Measurements from ENCODE around the gene RASEF. TPM values are rescaled to one million over a fixed set of nuclear protein-coding genes. Genes with fewer than 3 reads are reported as not detected.

RASEF gene
- total RNA-seq, 3 donors from 2014 or later (not counting 1 experiment from before 2014, with no cell fraction given): not detected

- no peak overlapping the region for H3K4me3 Mint-ChIP-seq
- no peak overlapping the region for H3K27ac ChIP-seq (ENCODE audit: low read length)
- ATAC-seq (no peak), DNase-seq (no peak)
- H3K27me3 Mint-ChIP-seq (ENCODE audit: low read depth in 2 of 2): no peaks in the 10 kb centered on the region
- no peaks in the 10 kb centered on the region for H3K4me1 Mint-ChIP-seq
- no peak overlapping the region for H3K27ac Mint-ChIP-seq
- intact Hi-C loops (cut with micrococcal nuclease): no loop called here
- H3K36me3 ChIP-seq (ENCODE audit: control insufficient read depth, insufficient read depth, low read length): no peaks in the 10 kb centered on the region
- no peak overlapping the region for H3K4me3 ChIP-seq (ENCODE audit: low read length)
- H3K36me3 Mint-ChIP-seq: no peaks in the 10 kb centered on the region
- WGBS (ENCODE audit: insufficient coverage): 91% methylated on average over 5 of the region's 7 CpGs
- no peaks in the 10 kb centered on the region for H3K9me3 ChIP-seq (ENCODE audit: control insufficient read depth, insufficient read depth, low read length)
- H3K4me1 ChIP-seq (ENCODE audit: control insufficient read depth, insufficient read depth, low read length): no peaks in the 10 kb centered on the region
- no peaks in the 10 kb centered on the region for H3K9me3 Mint-ChIP-seq
- TF ChIP-seq, protein P1, sequence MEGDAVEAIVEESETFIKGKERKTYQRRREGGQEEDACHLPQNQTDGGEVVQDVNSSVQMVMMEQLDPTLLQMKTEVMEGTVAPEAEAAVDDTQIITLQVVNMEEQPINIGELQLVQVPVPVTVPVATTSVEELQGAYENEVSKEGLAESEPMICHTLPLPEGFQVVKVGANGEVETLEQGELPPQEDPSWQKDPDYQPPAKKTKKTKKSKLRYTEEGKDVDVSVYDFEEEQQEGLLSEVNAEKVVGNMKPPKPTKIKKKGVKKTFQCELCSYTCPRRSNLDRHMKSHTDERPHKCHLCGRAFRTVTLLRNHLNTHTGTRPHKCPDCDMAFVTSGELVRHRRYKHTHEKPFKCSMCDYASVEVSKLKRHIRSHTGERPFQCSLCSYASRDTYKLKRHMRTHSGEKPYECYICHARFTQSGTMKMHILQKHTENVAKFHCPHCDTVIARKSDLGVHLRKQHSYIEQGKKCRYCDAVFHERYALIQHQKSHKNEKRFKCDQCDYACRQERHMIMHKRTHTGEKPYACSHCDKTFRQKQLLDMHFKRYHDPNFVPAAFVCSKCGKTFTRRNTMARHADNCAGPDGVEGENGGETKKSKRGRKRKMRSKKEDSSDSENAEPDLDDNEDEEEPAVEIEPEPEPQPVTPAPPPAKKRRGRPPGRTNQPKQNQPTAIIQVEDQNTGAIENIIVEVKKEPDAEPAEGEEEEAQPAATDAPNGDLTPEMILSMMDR (IDR thresholded peaks at IDR 0.05): no peak
- H3K27me3 ChIP-seq (ENCODE audit: control insufficient read depth, insufficient read depth, low read length): no peaks in the 10 kb centered on the region
These were observed 105.2 kb downstream of the RASEF start for GRCh38 chr9:82957529-82958379.

DNA sequence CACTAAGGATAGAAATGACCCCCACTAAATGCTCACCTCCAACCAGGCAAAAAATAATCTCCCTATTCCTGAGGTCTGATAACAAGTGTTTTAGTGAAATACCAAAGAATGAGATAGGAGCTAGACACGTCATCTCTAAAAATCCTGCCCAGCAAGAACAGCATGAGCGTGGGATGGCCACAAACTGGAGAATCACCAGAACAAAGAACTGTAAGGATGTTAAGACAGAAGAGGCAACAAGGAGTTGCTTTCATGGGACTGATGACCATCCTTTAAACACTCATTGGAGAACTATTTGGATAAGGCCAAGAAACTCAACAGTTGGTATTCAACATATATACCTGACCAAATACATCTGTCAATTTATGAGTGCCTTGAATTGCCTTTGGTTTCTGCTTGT, 113.7 kb downstream of the RASEF start:
- Histone ChIP-seq H3K4me1 (ENCODE audit: control insufficient read depth, insufficient read depth, low read length) (no peaks in the 10 kb centered on the region), H3K36me3 (ENCODE audit: control insufficient read depth, insufficient read depth, low read length) (no peaks in the 10 kb centered on the region), H3K4me3 (ENCODE audit: low read length) (no peak overlapping the region), H3K27me3 (ENCODE audit: control insufficient read depth, insufficient read depth, low read length) (no peaks in the 10 kb centered on the region), H3K9me3 (ENCODE audit: control insufficient read depth, insufficient read depth, low read length) (no peaks in the 10 kb centered on the region), H3K27ac (ENCODE audit: low read length) (no peak overlapping the region)
- Mint-ChIP-seq H3K4me1 (no peaks in the 10 kb centered on the region), H3K27me3 (ENCODE audit: low read depth in 2 of 2) (no peaks in the 10 kb centered on the region), H3K9me3 (peaks cover 2 to 3% of the 10 kb centered on the region in 2 donors), H3K4me3 (no peak overlapping the region), H3K27ac (no peak overlapping the region), H3K36me3 (no peaks in the 10 kb centered on the region)
- ATAC-seq (no peak), DNase-seq (no peak)
- intact Hi-C loops (cut with micrococcal nuclease): no loop called here
- 100% methylated on average over 2 of the region's 2 CpGs for WGBS (ENCODE audit: insufficient coverage)
- TF ChIP-seq, protein P1 (IDR thresholded peaks at IDR 0.05): no peak

- Histone ChIP-seq H3K36me3 (ENCODE audit: control insufficient read depth, insufficient read depth, low read length) (no peaks in the 10 kb centered on the region), H3K4me1 (ENCODE audit: control insufficient read depth, insufficient read depth, low read length) (no peaks in the 10 kb centered on the region), H3K9me3 (ENCODE audit: control insufficient read depth, insufficient read depth, low read length) (no peaks in the 10 kb centered on the region), H3K4me3 (ENCODE audit: low read length) (no peak overlapping the region), H3K27me3 (ENCODE audit: control insufficient read depth, insufficient read depth, low read length) (no peaks in the 10 kb centered on the region), H3K27ac (ENCODE audit: low read length) (no peak overlapping the region)
- Mint-ChIP-seq H3K36me3 (no peaks in the 10 kb centered on the region), H3K4me3 (no peak overlapping the region), H3K27ac (no peak overlapping the region), H3K4me1 (no peaks in the 10 kb centered on the region), H3K27me3 (ENCODE audit: low read depth in 2 of 2) (no peaks in the 10 kb centered on the region), H3K9me3 (peaks cover 3 to 6% of the 10 kb centered on the region in 2 donors)
- intact Hi-C loops (cut with micrococcal nuclease): no loop called here
- TF ChIP-seq, protein P1 (IDR thresholded peaks at IDR 0.05): no peak
- DNase-seq (no peak), ATAC-seq (no peak)
- WGBS (ENCODE audit: insufficient coverage): 85% methylated on average over 7 of the region's 7 CpGs
These were observed 122.6 kb downstream of the RASEF start for GRCh38 chr9:82940376-82940775.

Measured in natural killer cell (primary cell).